GM19395 (cell line): ENCODE data around the gene SULT1A3.
A peak's percentile ranks its signal among the peaks of the same experiment; 100 is the strongest.
"Not testable (repeated sequence)": the region's sequence is repeated elsewhere in the genome, so short reads cannot be mapped to it uniquely, and the experiment has no call there.

ENCODE experiments used
- ATAC-seq: cut with Tn5 transposase; IDR thresholded peaks from one replicate; pipeline ENCODE4 v1.9.1; 2021; ENCODE audit warnings: mild to moderate bottlenecking, moderate library complexity; ENCODE audit not compliant: unreplicated experiment

SULT1A3 gene

DNA sequence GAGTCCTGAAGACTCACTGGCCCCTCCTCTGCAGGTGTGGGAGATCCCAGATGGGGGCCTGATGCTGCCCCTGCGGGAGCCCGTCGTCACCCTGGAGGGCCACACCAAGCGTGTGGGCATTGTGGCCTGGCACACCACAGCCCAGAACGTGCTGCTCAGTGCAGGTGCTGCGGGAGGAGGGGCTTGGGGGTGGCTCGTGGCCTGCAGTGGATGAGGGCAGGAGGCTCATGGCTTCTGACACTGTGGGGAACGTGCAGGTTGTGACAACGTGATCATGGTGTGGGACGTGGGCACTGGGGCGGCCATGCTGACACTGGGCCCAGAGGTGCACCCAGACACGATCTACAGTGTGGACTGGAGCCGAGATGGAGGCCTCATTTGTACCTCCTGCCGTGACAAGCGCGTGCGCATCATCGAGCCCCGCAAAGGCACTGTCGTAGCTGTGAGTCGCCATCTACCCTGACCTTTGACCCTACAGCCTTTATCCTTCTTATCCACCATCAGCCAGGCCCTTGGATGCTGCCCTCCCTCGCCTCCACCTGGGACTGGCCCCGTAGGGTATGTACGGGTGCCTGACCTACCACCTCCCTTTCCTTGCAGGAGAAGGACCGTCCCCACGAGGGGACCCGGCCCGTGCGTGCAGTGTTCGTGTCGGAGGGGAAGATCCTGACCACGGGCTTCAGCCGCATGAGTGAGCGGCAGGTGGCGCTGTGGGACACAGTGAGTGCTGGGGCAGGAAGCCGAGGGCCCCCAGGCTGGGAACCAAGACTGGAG, 12.1 kb upstream of the SULT1A3 start:
- no peak for ATAC-seq

DNA sequence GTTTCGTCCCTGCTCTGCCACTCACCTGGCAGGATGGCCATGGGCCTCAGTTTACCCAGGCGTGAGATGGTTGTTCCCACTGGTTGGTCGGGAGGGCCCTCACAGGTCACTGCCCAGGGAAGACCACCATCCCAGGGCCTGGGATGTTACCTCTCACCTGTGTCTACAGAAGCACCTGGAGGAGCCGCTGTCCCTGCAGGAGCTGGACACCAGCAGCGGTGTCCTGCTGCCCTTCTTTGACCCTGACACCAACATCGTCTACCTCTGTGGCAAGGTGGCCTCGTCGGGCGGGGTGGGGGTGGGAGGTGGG, 11.5 kb upstream of the SULT1A3 start:
- no peak for ATAC-seq

DNA sequence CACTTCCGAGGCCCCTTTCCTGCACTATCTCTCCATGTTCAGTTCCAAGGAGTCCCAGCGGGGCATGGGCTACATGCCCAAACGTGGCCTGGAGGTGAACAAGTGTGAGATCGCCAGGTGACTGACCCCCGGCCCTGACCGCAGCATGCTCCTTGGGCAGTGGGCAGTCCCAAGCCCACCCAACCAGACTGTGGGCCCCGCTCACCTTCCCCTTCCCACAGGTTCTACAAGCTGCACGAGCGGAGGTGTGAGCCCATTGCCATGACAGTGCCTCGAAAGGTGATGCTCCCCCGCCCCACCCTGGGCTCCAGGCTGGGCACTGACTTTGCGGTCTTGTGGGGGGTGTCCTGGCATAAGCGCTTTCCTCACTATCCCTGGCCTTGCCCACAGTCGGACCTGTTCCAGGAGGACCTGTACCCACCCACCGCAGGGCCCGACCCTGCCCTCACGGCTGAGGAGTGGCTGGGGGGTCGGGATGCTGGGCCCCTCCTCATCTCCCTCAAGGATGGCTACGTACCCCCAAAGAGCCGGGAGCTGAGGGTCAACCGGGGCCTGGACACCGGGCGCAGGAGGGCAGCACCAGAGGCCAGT, 11.0 kb upstream of the SULT1A3 start:
- no peak for ATAC-seq

DNA sequence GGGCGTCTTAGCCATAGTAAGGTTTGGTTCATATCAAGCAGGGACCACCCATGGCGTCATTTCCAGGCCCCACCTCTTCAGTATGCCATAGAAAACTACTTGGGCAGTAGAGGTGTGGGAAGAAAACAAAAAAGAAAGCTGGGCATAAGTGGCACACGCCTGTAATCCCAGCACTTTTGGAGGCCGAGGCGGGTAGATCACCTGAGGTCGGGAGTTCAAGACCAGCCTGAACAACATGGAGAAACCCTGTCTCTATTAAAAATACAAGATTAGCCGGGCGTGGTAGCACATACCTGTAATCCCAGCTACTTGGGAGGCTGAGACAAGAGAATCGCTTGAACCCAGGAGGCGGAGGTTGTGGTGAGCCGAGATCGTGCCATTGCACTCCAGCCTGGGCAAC, 7.9 kb upstream of the SULT1A3 start:
- not testable (repeated sequence) for ATAC-seq

DNA sequence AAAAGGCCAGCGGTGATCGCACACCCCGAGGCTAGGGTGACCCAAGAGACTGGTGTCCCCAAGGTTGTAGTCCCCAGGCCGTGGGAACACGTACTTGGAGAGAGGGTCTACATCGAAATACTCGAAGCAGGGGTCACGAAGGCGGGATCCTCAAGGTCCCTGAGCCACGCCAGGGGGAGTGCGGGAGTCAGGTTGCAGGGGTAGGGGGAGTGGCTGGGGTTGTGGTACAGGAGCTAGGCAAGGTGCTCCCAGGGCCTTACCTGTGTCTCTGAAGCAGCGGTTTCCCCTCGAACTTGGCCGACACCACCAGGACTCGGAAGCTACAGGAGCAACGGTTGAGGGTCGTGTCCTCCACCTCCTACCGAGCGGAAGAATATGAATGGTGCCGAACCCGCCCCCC, 6.0 kb upstream of the SULT1A3 start:
- peak; percentile 13 for ATAC-seq

DNA sequence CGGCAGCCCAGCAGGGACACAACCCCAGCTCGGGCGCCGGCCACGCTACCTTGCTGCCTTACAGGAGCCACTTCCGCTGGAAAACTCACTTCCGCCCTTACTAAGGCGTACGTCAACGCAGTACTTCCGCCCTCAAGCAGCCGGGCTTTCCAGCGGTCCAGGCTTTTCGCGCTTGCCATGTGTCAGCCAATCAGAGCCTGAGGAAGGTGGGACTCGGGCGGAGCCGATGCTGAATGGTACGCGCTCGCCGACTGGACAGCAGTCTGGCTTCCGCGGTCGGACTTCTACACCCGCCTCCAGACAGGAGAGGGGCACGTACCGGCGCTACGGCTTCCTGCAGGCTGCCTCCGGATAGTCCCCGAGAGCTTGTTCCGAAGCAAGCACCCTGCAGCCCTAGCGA, 5.4 kb upstream of the SULT1A3 start, which contains the start of the genes BOLA2B and SLX1A:
Gene BOLA2B (minus strand): TSS at position 52 of the 400 bp plus-strand sequence. CDS start 71 bp downstream, outside the sequence.
Gene SLX1A (plus strand): TSS at position 261 of the 400 bp plus-strand sequence. CDS start 210 bp downstream, outside the sequence.
- peak; percentile 88 for ATAC-seq

DNA sequence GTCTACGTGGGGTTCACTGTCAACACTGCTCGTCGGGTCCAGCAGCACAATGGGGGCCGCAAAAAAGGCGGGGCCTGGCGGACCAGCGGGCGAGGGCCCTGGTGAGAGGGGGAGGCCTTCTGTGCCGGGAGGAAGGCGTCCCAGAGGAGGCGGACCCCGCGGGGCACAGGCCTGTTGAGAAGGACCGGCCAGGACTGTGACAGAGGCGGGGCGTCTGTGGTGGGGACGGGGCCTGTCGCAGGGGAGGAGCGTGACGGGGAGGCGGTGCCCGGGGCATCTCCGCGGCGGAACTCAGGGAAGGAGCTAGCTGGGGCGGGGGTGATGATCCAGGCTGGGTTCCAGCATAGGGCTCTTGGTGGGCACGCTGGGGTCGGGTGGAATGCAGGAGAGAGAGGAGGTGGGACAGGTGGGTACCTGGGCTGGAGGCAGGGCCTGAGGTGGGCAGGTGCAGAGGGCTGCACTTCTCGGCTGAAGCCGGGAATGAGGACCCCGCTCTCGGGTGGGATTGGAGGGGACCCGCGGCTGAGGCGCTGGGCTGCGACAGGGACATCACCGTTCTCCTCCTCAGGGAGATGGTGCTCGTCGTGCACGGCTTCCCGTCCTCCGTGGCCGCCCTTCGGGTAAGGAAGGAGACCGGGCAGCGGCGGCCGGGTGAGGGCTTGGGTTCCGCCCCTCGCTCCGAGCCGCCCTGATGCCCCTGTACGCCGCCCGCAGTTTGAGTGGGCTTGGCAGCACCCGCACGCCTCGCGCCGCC, 4.7 kb upstream of the SULT1A3 start:
- ATAC-seq = peak; percentile 60

DNA sequence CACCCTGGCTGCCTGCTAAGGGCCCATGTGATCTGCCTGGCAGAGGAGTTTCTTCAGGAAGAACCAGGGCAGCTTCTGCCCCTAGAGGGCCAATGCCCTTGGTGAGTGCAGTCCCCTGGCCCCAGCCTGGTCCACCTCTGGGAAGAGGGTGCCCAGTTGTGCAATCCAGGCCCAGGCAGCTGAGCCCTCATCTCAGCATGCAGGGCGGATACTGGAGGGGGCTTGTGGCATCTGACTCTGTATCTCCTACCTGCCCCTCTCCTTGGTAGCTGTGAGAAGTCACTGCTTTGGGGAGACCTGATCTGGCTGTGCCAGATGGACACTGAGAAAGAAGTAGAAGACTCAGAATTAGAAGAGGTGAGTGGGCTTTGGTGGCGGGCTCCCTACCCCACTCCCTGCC, 2.1 kb upstream of the SULT1A3 start:
- not testable (repeated sequence) for ATAC-seq

DNA sequence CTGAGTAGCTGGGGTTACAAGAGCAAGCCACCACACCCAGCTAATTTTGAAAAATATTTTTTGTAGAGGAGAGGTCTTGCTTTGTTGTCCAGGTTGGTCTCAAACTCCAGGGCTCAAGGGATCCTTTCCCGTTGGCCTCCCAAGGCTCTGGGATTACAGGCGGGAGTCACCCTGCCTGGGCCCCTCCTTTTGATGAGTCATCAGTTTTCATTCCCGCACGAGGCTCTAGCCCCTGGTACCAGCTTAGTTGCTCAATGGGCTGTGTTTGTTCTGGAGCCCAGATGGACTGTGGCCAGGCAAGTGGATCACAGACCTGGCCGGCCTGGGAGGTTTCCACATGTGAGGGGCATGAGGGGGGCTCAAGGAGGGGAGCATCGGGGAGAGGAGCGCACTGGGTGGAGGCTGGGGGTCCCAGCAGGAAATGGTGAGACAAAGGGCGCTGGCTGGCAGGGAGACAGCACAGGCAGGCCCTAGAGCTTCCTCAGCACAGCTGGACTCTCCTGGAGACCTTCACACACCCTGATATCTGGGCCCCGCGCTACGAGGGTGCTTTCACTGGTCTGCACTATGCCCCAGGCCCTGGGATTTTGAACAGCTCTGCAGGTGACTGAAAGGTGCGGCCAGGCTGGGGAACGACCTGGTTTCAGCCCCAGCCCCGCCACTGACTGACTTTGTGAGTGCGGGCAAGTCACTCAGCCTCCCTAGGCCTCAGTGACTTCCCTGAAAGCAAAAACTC, 721 bp downstream of the SULT1A3 start:
- ATAC-seq = not testable (repeated sequence)

DNA sequence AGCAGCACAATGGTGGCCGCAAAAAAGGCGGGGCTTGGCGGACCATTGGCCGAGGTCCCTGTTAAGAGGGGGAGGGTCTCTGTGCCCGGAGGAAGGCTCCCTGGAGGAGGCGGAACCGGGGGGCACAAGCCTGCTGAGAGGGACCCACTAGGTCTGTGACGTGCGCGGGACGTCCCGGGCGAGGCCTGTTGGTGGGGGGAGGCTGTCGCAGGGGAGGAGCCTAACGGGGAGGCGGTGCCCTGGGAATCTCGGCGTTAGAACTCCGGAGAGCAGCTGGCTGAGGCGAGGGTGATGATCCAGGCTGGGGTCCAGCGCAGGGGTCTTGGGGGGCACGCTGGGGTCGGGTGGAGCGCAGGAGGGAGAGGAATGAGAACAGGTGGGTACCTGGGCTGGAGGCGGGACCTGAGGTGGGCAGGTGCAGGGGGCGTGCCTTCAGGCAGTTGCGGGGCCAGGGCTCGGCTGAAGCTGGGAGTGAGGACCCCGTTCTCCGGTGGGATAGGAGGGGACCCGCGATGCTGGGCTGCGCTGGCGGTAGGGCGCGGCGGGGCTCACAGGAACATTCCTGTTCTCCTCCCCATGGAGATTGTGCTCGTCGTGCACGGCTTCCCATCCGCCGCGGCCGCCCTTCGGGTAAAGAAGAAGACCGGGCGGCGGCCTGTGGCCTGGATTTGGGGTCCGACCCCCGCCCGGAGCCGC, 6.6 kb downstream of the SULT1A3 start:
- not testable (repeated sequence) for ATAC-seq

DNA sequence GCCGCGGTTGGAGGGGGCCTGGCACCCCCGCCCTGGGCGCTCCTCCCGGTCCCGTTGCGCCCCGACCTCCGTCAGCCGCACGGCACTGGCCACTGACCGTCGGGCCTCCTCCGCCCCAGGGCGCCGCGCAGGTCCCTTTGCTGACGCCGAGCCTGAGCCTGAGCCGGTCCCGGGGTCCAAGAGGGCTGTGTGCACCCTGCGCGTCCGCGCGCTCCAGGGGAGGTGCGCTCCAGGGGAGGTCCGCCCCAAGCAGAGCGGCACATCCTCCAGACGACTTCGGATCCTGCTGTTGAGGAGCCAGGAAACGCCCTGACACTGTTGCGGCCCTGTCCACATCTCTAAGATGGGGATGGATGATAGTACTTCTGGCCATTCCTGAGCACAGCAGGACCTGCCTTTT, 7.2 kb downstream of the SULT1A3 start:
- ATAC-seq = not testable (repeated sequence)

DNA sequence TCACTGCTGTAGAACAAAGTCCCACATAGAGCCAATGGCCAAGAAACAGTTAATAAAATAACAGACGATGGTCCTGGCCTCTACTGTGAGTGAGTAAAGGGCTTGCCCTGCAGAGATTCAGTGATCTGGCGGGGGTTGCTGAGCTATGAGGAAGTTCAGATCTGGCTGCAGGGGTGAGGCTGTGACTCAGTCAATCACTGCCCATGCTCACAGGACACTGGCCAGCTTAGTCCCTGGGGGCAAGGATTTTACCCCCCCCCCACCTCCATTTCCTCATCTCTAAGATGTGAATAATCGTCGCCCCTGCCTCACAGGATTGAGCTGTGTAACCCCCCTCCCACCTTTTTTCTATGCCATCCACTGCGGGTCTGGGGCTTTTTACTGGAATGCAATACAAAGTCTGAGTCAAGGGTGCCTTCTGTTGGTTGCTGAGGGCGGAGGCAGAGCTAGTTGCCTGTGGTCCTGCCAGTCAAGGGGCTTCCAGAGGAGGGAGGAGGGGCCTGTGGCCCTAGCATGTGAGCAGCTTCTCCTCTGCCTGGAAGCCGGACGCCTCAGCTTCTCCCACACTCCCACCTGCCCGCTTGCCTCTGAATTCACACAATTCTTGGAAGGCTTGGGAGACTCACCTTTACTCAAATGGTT, 8.1 kb downstream of the SULT1A3 start:
- not testable (repeated sequence) for ATAC-seq

DNA sequence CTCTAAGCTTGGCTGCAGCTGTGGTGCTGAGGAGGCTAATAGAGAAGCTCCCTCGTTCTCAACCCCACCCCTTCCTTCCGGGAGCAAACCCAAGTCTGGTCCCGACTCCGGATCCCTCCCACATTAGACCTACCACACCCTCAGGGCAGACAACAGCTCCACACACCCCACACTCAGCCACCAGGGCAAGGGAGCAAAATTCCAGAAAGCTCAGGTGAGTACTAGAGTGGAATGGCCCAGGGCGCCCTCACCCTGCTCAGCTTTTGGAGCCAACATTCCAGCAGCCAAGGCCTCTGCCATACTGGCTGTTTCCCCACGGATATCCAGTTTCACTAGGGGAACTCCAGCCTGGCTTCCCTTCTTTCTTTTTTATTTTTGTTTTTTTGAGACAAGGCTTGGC, 10.0 kb downstream of the SULT1A3 start:
- not testable (repeated sequence) for ATAC-seq

DNA sequence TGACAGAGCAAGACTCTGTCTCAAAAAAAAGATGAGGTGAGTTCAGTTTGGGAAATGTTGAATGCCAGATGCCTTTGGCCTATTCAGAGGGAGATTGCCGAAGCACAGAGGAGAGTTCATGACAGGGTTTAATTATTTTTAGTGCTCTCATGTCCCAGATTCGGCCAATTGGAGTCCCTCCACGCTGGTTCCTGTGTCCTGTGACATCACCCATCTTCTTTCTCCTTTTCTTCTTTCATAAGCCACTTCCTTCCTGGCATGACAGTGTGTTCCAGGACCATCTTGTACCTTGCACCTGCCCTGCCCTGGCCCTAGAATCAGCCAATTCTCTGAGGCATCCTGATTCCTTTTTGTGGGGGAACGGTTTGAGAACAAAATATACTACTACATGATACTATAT, 12.4 kb downstream of the SULT1A3 start:
- ATAC-seq = not testable (repeated sequence)

DNA sequence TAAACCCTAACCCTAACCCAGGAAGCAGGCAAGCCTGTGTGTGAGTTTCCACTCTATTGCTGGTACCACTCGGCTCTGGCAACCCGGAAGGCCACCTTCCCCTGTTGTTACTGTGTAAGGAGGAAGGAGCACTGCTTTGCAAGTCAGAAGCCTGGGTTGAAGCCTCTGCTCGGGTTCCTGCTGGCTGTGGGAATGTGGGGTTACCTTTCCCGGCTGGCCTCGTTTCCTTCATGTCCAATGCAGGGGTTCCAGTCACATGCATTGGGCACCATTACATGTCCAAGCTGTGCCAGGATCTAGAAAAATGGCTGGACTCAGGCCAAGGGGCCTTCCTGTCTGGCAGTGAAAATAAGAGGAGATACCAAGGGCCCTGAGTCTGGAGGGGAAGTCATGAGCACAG, 18.0 kb downstream of the SULT1A3 start:
- ATAC-seq = not testable (repeated sequence)

DNA sequence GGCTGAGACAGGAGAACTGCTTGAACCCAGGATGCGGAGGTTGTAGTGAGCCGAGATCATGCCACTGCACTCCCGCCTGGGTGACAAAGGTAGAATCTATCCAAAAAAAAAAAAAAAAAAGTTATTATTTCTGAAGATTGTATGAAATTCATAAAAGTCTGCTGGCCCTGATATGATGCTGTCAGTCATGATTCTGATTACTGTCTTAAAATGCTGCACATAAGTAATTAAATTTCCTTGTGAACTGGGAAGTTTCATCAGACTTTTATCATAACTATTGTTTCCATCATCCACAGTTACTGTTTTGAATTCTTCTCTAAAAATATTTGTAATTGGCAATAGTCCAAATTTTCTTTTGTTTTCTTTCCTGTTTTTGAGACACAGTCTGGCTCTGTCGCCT, 49.3 kb downstream of the SULT1A3 start, which contains the start of gene NPIPB13:
Gene NPIPB13 (minus strand): TSS at position 101 of the 400 bp plus-strand sequence. CDS start 2,906 bp downstream, outside the sequence.
- ATAC-seq = not testable (repeated sequence)
